GM19099 (cell line): ENCODE results near the gene SRPX.

Source experiments
- POLR2A ChIP-seq: IDR thresholded peaks from 3 replicates; pipeline ENCODE4 v1.6.1; 2011; ENCODE audit warnings: low read depth; ENCODE audit not compliant: insufficient read length; ENCODE audit errors: extremely low read depth

Gene SRPX

GRCh38 chrX:38221391-38221929 is 789 bp upstream of the SRPX start:
- TF ChIP-seq POLR2A = no peak

- TF ChIP-seq POLR2A = no peak
These were observed 652 bp downstream of the SRPX start for GRCh38 chrX:38220024-38220414.

DNA sequence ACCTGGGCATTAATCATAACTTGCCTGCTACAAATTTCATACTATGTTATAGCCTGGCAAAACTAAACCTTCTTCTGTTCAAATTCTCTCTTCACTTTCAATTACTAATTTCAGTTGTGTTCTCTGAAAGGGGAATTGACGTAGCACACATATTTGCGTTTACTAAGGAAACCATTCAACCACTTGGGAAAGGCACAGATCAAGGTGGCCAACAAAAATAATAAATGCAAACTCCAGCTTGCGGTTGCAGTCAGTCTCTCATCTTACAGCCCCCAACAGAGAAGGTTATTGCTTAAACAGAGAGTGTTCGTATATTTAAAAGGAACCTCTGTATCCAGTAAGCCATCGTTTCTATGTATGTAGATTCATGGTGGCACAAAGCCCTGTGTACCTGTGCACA is 4.0 kb downstream of the SRPX start:
- TF ChIP-seq POLR2A = no peak

GRCh38 chrX:38214551-38215531 is 5.8 kb downstream of the SRPX start:
- no peak for TF ChIP-seq POLR2A

GRCh38 chrX:38214044-38214443 is 6.6 kb downstream of the SRPX start:
- no peak for TF ChIP-seq POLR2A

DNA sequence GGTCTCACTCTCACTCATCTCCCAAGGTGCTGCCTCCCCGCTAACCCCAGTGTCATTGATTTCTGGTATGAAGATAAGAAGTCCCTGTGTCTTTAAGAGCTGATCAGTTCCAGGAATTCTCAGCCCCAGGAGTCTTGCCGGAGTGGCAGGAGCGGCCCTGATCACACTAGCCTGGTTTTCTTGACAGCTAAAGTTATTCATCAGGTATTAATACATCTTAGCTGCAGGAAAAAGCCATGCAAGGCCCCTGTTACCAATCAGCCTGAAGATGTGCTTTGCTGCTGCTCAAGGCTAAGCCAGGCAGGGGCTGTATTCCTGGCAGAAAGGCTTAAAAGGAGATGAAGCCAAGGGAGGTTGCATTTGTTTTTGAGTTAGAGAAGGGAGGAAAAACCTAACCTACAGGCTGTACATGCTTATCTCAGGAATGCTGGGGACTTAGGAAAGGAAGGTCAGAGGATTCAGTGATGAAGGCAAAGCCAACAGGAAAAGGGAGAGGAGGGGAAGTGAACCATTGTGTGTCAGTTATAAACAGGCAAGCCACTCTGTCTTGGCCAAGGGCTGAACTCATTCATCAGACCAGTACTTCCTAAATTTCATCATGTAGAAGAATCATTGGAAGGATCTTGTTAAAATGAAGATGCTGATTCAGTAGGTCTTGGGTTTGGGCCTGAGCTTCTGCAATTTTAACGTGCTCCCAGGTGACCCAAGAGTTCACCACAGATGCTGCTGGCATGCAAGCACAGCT is 8.6 kb downstream of the SRPX start:
- TF ChIP-seq POLR2A = no peak

GRCh38 chrX:38206542-38206941 is 14.1 kb downstream of the SRPX start:
- no peak for TF ChIP-seq POLR2A

DNA sequence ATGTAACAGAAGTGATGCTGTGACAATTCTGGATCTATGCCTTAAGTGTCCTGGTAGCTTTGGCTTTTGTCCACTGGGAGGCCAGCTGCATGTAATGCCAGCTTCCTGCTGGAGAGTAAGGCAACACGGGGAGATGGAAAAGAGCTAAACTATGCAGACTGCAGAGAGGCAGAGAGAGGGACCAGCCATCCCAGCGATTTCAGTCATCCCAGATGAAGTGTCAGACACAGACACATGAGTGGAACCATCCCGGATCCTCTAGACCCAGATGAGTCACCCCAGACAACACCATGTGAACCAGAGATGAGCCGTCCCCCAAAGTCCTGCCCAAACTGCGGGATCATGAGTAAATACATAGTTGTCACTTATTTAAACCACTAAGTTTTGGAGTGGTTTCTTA is 14.6 kb downstream of the SRPX start:
- no peak for TF ChIP-seq POLR2A

- TF ChIP-seq POLR2A = no peak
These were observed 15.6 kb downstream of the SRPX start for GRCh38 chrX:38205039-38205438.

DNA sequence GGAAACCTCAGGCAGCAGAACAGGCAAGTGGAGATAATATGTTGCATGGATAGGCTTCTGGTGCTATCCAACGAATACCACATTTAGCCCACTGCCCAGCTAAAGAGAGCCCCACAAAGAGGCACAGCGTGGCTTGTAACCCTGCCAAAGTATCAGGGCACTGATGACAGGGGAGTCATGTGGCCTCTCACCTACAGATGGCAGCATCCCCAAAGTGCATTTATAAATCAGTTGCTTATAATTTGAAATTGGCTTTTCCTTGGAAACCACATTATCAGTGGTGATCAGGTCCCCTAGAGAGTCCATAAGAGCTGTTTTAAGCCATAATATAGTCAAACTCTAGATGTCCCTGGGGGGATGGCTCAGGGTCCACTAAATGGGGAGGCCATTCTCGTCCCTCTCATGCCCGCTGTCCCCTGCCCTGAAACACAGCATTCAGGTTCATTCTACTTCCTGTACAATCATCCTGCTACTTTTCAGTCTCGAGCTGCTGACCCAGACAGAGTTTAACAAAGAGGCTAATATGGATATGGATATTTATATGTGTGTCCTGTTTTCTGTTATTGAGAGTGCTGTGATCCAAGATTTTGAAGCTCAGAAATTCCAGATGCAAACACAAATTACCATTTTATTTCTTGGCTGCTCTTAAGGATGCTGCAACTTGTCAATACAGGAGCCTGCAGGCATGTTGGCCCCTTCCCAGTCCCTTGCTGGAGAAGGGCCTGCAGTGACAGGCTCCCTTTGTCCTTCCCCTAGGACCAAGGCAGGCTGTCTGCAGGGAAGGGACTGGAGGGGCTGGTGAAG is 28.5 kb downstream of the SRPX start:
- TF ChIP-seq POLR2A = no peak

GRCh38 chrX:38189431-38190250 is 31.0 kb downstream of the SRPX start:
- TF ChIP-seq POLR2A = no peak

DNA sequence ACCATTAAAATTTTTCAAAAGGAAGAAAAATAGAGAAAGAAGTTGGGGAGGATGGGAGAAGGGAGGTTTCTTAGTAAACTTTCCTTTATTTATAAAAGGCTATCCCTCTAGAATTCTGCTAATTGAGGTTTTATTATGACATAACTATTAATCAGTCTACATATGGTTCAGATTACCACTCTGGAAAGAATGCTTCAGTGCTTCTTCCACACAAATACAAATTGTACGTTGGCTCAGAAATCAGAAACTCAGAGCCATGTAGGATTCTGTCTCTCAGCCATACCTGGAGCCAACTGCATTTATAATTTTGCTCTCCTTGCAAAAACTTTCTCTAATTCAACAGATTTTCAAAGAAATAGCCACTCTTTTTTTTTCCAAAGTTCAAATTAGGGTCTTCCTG is 37.1 kb downstream of the SRPX start:
- TF ChIP-seq POLR2A = no peak

DNA sequence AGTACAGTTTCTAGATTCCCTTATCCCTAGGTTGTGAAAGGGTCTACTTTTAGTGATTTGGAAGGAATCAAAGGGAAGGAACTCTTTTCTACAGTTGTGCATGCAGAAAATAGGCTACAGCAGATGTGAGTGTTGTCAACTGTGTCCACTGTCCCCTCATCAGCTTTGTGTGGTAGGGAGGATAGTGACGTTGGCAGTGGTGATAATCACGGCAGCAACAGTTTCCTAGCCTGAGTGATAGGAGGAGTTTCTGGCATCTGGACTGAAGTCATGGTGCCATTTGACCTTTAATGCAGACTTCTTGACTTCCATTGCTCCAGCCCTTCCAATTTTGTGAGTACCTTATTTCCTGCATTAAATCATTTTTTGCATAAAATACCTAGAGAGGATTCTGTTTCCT is 39.3 kb downstream of the SRPX start:
- TF ChIP-seq POLR2A = no peak

DNA sequence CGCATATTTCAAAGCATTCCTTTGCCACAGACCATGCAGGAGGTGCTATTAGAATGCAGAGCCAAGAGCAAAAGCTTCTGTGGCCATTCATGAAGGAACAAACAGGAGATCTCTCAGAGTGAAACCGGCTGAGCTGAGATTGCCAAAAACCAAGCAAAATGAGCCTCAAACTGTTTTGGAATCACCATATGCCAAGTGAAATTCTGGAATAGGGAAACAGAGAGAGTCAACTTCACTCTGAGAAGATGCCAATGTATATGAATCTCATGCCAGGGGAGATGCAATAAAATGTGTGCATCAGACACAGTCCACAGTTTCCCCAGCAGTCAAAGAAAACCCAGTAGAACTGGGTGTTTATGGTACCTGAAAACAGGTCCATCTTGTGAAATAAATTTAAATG is 42.3 kb downstream of the SRPX start:
- TF ChIP-seq POLR2A = no peak
